GM12864 (cell line): ENCODE measurements around the gene PDHA2.

Experiments
- DNase-seq: peaks from one replicate; pipeline ENCODE4 v3.0.0-alpha.2; 2011; ENCODE audit warnings: low read depth
- H3K4me3 ChIP-seq: 2 replicates; pipeline ENCODE4 v1.5.1; 2011; ENCODE audit warnings: mild to moderate bottlenecking, low read depth, low read length, control low read depth
- CTCF ChIP-seq: IDR thresholded peaks from 2 replicates; pipeline ENCODE4 v1.5.1; 2011; ENCODE audit warnings: low read depth, mild to moderate bottlenecking, moderate library complexity, low read length, control low read depth, inconsistent platforms; ENCODE audit errors: missing control alignments

Gene PDHA2

DNA sequence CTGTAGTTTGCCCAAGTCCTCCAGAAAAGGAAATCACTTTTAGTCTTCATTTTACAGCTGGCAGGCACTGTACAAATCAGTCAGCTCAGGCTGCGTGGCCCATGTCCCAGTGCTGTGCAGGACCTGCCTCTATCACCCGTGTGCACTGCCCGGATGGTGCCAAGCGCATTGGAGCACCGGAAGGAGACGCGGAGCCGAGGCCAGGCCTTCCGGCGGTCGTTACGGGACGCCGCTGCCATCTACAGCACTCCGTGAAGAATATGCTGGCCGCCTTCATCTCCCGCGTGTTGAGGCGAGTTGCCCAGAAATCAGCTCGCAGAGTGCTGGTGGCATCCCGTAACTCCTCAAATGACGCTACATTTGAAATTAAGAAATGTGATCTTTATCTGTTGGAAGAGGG lies at the start of gene PDHA2:
Gene PDHA2, plus strand, starts transcription at position 203 of the 400 bp plus-strand sequence. Its CDS starts 58 bp downstream, at position 261.
- no peak for TF ChIP-seq CTCF
- H3K4me3 ChIP-seq = no peak within 1 kb of the TSS
- no peak for DNase-seq

DNA sequence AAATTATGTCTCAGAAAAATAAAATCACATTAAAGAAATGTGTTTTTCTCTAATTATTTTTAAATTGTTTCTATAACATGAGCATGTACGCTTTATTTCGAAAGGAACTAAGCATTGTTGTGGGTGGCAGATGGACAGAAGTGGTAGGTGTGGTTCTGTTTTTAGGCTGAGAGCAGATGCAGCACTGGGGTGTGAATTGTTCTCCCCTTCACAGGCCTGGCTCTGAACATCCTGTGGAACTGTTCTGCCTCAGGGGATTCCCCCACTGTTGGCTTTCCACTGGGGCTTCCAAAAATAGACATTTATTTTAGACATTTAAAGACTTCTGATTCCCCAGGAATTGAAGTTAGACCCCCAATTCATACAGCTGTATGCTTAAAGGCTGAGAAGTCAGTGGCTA lies 41.9 kb upstream of the PDHA2 start:
- H3K4me3 ChIP-seq = no peak overlapping the region
- TF ChIP-seq CTCF = no peak
- no peak for DNase-seq

DNA sequence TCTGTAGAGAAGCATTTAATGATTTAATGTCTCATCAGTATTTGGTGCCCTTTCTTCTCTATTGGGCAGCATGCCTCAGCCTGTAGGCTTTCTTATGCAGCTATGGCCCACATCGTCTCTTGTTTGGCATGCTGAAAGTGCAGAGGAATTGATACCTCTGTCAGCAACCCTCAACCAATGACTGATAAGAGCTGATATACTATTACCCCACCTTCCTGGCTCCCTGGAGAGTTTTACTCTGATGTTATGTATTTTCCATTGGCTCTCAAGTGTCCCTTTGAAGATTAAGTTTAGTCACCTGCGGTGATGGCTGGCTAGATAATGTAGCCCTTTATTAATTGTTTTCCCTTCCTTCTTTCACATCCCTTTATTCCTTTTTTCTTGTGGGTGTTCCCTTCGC lies 41.2 kb upstream of the PDHA2 start:
- H3K4me3 ChIP-seq = no peak overlapping the region
- no peak for TF ChIP-seq CTCF
- no peak for DNase-seq

- no peak overlapping the region for H3K4me3 ChIP-seq
- TF ChIP-seq CTCF = no peak
- no peak for DNase-seq
Observed at GRCh38 chr4:95821867-95822266, 18.0 kb upstream of the PDHA2 start.

- no peak overlapping the region for H3K4me3 ChIP-seq
- TF ChIP-seq CTCF = no peak
- no peak for DNase-seq
Observed at GRCh38 chr4:95825546-95825945, 14.3 kb upstream of the PDHA2 start.

DNA sequence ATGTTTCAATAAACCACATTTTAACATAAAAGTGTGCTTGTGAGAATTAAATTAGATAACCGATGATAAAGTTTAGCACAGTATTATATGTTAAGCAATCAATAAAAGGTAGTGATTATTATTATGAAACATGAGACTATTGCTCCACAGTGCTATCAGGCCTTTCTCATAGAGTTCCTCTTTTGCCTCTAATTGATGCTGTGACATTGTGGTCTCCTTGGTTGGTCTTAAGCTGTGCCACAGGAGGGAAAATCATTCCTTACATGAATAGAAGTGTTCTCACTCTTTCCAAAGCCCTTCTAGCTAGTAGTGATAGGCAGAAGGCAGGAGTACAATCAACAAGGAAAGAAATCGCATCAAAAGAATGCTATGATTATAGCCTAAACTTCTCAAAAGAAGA lies 9.2 kb upstream of the PDHA2 start:
- no peak for TF ChIP-seq CTCF
- no peak overlapping the region for H3K4me3 ChIP-seq
- DNase-seq = no peak

DNA sequence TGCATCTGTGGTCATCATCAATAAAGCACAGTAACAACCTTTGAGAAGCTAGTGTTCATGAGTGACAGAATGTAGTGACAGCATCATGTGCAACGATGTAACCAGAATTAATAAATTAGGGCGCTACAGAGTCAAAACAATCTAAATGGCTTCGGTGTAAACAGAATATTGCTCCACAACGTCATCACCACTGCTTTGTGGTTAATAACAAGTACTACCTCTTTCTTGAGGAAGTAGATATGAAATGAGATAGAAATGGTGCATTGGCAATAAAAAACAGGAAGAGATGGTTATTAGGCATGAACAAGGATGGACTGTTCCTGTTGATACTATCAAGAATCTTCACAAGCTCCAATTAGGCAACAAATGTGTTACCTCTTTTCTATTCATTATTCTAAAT lies 8.7 kb upstream of the PDHA2 start:
- no peak overlapping the region for H3K4me3 ChIP-seq
- no peak for DNase-seq
- no peak for TF ChIP-seq CTCF
